Activated CD4-positive, alpha-beta T cell treated with anti-CD3 and anti-CD28 coated beads, Interleukin-2, amount 10 ng/mL, durations not matched to agents 24 days and 14 days (primary cell): ENCODE results near the gene PTHLH. TPM values are rescaled to one million over a fixed set of nuclear protein-coding genes. Genes with fewer than 3 reads are reported as not detected.

Source experiments
- DNase-seq: peaks from one replicate; pipeline ENCODE4 v3.0.0; 2022
- H3K27ac Mint-ChIP-seq: one replicate; pipeline ENCODE4 v1.8.0; 2022; ENCODE audit warnings: mild to moderate bottlenecking, mixed read lengths
- H3K27me3 Mint-ChIP-seq: one replicate; pipeline ENCODE4 v1.8.0; 2022; ENCODE audit warnings: mixed read lengths
- H3K36me3 Mint-ChIP-seq: one replicate; pipeline ENCODE4 v1.8.0; 2022; ENCODE audit warnings: low read depth, mild to moderate bottlenecking, mixed read lengths
- H3K4me1 Mint-ChIP-seq: one replicate; pipeline ENCODE4 v1.8.0; 2021; ENCODE audit warnings: mixed read lengths
- H3K4me3 Mint-ChIP-seq: one replicate; pipeline ENCODE4 v1.8.0; 2022; ENCODE audit warnings: mild to moderate bottlenecking, moderate library complexity, mixed read lengths
- H3K9me3 Mint-ChIP-seq: one replicate; pipeline ENCODE4 v1.8.0; 2021; ENCODE audit warnings: mixed read lengths
- intact Hi-C: fragments of 100-400 bp; cut with micrococcal nuclease; formaldehyde crosslinking; loops from one replicate; pipeline ENCODE4 v1.15.1; 2023
- total RNA-seq: library from RNA; stranded (reverse); gene quantifications from 2 replicates; pipeline ENCODE4 v1.2.3, GENCODE V29; 2022

Gene PTHLH
- total RNA-seq, 1 donor from 2014 or later: not detected

DNA sequence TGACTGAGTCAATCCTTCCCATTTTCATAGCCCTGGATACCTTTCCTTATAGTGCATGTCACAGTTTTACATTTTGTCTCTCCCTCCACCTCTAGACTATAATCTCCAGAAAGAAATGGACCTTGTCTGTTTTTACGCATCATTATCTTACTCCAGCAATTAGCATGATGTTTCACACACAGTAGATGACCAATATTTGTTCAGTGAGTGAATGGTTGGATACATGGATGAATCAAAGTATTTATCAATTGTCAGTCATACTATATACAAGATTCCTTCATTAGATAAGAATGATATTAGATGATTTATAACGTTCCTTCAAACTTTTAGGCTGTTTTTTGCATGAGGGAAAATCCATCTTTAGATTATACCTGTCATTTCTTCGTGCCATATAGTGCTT is 61.1 kb downstream of the PTHLH start:
- Mint-ChIP-seq H3K27ac (no peak overlapping the region), H3K36me3 (no peaks in the 10 kb centered on the region), H3K9me3 (no peaks in the 10 kb centered on the region), H3K27me3 (peaks cover 10% of the 10 kb centered on the region), H3K4me3 (no peak overlapping the region), H3K4me1 (no peaks in the 10 kb centered on the region)
- intact Hi-C loops: no loop called here
- no peak for DNase-seq

Other genes with a start within 250 kb of the PTHLH start
- 13.6 and 14.5 TPM in 2 replicates for gene KLHL42, start 192.5 kb downstream of the PTHLH start, total RNA-seq
- not detected in 2 replicates for gene MANSC4, start 192.5 kb downstream of the PTHLH start, total RNA-seq
- 12.0 and 15.4 TPM in 2 replicates for gene CCDC91, start 217.7 kb upstream of the PTHLH start, total RNA-seq